Adrenal gland (tissue), 5 donors: ENCODE results near the gene C4B.

Source experiments
- CTCF ChIP-seq, 6 experiments: fragments of 450-650 bp in 4 of 6; fragments of 200-600 bp in 2 of 6; sonication (generic) in 1 of 6; IDR thresholded peaks; 1 replicate in 5 of 6; 2 replicates in 1 of 6; pipeline versions ENCODE4 v1.5.1 to v1.8.0; 2016 to 2021; ENCODE audit warnings: antibody characterized with exemption in 6 of 6, mild to moderate bottlenecking in 2 of 6, moderate library complexity in 1 of 6
- POLR2A ChIP-seq, 2 donors: fragments of 450-650 bp; IDR thresholded peaks; one replicate each; pipeline ENCODE4 v1.6.1; 2017; ENCODE audit warnings: antibody characterized with exemption in 2 of 2, mild to moderate bottlenecking in 2 of 2, moderate library complexity in 1 of 2
- donor health status: DM: no; HTN: no; CAD: no.

- TF ChIP-seq CTCF (IDR thresholded peaks at IDR 0.05) (no peak), POLR2A (IDR thresholded peaks at IDR 0.05) (no peak)
Measured at GRCh38 chr6:32070814-32071543, 56.4 kb downstream of the C4B start.
